NCI-H2107 treated with DMSO at 0.1 percent for 48 hours (cell line): ENCODE results near the gene ARHGEF10L.

ENCODE experiments used
- DNase-seq: peaks from one replicate; lab custom pipeline; 2025; ENCODE audit not compliant: unreplicated experiment; lab: John Stamatoyannopoulos, UW

ARHGEF10L gene

DNA sequence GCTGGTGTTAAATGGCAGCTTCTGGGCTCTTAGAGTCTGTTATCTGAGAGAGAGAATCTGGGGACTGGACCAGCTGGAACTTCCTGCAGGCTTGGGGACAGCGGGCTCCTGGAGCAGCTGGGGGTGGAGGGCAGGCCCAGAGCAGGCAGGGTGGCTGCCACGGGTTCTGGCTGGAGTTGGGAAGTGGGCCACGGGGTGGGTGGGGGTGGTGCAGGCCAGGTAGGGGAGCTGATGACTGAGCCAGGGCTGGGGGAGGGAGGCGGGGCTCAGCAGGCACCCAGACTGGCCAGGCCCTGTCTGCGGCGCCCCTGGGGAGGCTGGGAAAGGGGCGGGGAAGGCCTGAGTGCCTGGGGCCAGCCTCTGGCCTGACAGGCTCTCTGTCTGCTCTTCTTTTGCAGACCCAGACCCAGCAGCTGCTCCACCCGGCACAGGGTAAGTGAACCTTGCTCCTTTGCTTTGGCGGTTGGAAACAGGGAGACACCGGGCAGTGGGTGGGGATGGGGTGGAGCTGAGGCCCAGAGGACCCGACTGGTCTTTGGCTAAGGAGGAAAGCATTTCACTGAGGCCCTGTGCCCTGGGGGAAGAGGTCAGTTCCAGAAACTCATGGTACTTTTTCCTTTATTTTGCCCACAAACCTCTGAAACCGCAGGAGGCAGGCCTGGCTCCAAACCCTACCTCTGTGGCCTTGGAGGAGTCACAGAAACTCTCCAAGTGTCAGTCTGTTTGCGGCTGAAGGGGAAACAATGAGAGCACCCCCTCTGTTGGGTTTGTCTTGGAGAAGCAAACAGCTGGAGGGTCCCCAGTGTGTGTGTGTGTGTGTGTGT is 48.8 kb downstream of the ARHGEF10L start:
- no peak for DNase-seq

DNA sequence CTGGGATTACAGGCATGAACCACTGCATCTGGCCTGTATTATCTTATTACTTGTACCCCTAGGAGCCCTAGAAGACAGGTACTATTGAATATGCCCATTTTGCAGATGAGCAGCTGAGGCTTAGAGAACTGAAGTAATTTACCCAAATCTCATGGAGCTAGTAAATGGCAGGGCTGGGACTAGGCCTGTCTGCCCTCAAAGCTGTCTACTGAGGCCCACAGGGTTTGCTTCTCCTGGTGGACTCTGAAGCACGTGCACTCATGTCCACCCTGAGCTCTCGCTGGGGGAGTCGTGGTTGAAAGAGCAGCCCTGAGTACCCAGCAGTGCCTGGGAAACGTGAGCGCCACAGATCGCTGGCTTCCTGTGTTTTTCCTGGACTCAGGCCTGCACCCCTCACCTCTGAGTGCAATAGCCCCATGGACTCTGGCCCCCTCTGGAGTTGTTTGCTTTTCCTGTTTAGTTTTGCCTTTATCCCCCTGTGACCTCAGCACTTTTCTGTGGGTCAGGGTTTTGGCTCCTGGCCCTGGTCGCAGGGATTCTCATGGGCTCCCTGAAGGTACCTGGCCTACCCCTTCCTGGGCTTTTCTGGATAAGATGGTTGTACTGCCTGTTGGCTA is 52.4 kb downstream of the ARHGEF10L start:
- no peak for DNase-seq

DNA sequence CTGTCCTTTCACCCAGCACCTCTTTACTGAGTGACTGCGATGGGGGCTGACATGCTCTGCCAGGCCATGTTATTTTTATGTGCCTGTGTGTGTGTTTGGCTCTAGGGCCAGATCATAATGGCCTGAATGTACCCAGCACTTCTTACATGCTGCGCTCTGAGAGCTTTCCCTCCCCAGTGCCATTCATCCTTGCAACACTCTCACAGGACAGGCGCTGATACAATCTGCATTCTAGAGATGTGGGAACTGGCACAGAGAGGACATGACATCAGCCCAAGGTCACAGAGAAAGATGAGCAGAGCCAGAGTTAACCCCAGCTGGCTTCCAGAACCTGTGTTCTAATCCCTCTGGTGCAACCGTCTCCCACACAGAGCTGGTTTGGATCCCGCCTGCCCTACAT is 54.5 kb downstream of the ARHGEF10L start:
- DNase-seq, result no peak

DNA sequence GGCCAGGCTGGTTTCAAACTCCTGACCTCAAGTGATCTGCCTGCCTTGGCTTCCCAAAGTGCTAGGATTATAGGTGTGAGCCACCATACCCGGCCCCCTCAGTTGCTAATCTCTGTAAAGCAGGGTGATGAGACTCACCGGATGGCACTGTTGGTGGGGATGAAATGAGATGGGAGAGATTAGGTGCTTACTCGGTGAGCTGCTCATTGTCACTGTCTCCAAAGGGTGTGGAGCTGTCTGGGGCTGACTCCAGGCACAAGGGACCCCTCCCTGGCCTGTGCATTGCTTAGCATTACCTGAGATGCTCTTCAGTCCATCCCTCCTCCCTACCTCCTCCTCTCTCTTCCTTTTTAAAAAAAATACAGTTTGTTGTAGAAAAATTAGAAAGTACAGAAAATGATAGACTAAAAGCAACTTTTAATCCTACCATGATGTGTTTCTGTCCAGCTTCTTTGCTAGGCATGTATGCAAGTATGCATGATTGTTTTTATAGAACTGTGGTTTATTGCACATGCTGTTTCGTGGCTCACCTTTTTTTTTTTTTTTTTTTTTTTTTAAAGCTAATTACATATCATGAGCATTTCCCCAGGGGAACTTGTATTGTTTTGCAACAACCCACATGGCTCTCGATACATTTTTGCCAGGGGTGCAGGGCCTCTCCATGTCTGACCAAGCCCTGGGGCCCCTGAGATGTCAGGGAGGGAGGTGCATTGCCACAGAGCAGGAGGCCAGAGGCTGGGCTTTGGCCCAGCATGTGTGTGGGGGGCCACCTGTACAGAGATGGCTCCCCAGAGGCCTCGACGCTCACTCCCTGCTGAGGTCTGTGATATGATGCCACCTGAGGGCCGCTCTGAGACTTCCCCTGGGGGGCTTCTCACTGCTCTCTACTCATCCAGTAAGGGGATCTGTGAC is 55.4 kb downstream of the ARHGEF10L start:
- no peak for DNase-seq

DNA sequence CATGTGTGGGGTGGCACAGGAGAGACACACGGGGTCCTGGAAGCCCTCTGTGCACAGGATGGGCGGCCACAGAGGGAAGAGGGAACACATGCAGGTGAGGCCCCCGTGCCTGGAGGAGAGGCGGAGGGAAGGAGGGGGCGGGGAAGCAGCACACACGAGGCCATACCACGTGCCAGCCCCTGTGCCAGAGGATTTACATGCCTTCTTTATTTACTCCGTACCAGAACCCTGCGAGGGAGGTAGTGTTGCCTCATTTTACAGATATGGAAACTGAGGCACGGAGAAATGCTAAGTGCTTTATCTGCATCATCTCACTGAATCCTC is 56.1 kb downstream of the ARHGEF10L start:
- no peak for DNase-seq

DNA sequence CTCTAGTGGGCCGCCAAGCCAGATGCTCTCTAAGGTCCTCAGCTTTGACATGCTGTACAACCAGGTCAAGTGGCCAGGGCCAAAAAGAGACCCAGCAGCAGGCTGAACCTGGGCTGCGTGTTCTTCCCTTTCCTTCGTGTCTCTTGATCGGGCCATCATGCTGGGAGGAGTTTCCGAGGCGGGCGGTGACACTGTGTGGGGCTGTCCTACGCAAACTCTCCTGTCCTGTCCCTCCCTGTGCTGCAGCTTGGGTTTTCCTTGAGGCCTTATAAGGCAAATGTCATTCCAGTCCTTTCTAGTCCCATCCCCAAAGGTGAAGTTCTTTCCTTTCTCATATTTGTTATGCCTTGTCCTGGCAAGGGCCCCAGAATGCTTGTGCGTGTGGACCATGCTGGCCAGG is 56.7 kb downstream of the ARHGEF10L start:
- no peak for DNase-seq

DNA sequence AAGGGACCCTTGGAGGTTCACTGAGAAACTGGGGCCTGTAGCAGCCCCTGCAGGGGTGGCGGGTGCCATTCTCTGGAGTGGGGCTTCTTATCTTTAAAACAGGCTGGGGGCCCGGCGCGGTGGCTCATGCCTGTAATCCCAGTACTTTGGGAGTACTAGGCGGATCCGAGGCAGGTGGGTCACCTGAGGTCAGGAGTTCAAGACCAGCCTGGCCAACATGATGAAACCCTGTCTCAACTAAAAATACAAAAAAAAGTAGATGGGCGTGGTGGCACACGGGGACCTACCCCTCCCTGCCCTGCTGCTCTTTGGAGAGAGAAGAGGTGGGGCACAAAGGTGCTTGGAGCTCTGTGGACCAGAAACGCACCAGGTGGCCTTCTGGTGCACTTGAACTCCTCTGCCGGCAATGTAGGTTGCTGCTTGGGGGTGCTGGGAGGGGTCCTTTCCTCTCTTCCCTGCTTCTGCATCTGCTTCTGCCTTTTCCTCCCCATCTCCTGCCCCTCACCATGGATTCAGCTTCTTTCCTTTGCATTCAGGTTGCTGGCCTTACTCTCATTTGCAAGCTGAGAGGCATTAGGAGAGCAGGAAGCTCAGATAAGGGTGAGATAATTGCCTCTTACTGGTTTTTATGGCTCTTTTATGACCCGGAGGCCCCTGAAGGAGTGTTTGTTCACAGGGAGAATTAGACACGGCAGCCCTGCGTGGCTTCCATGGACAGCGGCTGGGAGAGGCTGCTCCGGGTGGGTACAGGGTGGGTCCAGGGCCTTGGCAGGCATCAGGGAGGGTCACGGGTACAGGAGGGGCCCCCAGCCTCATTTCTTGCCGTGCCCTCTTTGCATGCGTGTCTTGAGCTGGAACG is 57.4 kb downstream of the ARHGEF10L start:
- peak; percentile 75 for DNase-seq

DNA sequence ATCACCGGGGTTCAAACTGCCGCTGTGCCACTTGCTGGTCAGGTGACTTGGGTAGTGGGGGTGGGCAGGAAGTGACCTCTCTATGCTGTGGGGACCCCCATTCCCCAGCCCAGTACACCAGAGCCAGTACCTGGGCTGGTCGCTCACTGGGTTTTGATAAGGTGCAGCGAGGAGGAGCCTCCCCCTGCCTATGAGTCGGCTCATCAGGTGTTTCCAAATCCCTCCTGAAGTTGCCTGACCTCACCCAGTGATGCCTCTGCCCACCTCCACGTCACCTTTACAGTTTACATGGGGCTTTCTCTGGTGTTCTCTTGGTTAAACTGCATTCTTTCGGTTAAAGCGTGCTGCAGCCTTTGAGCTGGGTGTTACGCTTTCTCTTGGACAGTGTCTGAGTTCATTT is 58.2 kb downstream of the ARHGEF10L start:
- DNase-seq, result no peak

DNA sequence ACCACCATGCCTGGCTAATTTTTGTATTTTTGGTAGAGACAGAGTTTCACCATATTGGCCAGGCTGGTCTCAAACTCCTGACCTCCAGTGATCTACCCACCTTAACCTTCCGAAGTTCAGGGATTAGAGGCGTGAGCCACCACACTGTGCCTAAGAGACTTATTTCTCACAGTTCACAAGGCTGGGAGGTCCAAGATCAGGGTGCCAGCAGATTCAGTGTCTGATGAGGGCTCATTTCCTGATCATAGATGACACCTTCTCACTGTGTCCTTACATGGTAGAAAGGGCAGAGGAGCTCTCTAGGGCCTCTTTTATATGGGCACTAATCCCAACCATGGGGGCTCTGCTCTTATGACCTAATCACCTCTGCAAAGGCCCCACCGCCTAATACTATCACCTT is 58.8 kb downstream of the ARHGEF10L start:
- DNase-seq, result no peak

DNA sequence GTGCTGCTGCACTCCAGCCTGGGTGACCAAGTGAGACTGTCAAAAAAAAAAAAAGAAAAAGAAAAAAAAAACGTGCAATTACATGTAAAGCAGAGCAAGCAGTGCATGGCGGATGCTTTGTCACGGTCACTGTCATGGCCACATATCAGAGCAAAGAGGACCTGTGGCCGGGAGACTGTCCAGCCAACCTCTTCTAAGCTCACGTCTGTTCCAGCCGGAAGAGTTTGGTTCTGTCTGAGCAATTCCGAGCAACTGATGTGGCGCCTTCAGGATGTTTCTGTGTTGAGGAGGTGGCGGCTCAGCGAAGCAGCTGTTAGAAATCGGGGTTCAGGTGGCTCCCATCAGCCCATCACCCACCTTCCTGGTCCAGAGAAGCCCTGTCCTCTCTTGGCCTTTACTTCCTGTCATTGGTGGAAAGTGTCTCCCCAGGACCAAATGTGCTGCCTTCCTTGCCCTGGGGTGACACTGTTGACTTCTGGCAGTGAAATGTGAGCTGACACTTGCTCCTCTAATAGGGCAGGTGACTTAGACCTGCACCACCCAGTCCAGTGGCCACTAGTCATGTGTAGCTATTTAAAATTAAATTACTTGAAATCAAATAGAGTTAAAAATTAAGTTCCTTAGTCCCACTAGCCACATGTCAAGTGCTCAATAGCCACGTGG is 59.9 kb downstream of the ARHGEF10L start:
- no peak for DNase-seq

DNA sequence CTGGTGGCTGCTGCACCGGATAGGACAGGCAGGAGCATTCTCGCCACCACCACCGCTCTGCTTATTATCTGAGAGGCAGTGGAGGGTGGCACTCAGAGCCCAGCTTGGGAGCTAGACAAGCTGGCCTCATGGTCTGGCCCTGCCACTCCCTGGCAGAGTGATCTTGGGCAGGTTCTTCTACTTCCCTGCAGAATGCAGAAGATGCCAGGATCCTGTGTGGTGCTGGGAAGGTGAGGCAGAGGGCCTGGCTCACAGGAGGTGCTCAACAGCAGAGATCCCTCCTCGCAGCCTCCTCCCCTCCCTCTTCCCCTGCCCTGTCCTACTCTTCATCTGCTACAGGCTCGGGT is 60.4 kb downstream of the ARHGEF10L start:
- no peak for DNase-seq

DNA sequence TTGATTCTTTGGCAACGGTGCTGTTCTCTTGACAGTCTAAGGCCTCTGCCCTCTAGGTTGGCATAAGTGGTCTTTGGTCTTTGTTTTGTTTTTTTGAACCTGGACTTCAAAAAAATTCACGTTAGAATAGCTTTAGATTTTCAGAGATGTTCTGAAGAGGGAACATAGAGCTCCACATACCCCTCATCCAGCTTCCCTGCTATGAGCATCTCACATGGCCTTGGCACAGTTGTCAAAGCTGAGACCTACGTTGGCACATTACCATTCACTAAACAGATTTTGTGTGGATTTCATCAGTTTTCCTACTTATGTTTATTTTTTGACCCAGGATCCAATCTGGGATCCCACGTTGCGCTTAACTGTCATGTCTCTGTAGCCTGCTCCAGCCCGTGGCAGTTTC is 60.8 kb downstream of the ARHGEF10L start:
- no peak for DNase-seq

DNA sequence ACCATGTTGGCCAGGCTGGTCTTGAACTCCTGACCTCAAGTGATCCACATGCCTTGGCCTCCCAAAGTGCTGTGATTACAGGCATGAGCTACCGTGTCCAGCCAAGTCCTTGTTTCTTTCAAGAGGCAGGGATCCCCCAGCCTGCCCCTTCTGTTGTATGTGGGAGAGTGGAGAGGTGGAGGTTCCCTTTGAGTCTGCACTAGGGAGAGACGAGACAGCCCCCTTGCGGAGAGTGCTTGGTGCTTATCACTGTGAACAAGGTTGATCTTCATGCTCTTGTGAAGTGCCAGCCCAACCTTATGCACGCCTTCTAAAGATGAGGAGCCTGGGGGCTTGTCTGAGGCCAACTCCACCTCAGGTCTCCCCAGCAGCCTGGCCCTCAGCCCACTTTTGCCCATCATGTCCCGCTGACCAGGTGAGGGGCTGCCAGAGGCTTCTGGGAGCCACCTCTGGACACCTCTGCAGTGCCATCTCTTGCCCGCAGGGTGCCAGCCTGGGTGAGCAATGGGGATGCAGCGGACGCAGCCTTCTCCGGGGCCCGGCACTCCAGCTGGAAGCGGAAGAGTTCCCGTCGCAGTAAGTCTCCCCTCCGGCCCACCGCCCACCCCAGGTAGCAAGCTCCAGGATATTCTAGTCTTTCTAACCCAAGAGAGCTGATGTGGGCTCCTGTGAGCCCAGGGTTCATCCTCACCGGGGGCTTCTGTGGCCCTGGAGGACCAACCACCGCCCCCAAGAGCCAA is 62.3 kb downstream of the ARHGEF10L start:
- no peak for DNase-seq

DNA sequence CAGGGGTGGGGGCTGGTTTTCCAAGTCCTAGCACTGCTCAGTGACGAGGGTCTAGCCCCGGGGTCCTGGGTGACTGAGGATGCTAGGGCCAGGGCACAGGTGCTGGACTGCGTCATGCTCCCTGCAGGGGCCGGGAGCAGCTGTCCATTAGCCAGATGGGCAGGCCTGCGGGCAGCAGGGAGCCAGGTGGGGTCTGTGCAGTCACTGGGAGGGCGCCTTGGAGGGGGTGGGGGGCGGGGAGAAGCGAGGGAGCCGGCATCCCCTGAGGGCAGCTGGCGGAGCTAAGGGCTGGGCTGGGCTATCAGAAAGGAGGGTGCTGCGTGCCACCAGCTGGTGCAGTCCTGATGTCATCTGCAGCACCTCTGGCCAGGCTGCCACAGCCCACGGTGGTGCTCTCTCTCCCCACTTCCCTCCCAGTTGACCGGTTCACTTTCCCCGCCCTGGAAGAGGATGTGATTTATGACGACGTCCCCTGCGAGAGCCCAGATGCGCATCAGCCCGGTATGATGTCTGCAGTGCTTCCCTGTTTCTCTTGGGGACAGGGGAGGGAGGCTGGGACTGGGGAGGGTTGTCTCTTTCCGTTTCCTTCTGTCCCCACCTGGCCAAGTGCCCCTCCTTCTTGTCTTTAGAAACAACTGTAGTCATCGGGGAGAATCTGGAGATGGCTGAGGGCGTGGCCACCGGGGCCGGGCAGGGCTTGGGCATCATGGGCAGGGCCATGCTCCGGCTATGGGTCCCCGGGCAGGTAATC is 63.8 kb downstream of the ARHGEF10L start:
- no peak for DNase-seq

DNA sequence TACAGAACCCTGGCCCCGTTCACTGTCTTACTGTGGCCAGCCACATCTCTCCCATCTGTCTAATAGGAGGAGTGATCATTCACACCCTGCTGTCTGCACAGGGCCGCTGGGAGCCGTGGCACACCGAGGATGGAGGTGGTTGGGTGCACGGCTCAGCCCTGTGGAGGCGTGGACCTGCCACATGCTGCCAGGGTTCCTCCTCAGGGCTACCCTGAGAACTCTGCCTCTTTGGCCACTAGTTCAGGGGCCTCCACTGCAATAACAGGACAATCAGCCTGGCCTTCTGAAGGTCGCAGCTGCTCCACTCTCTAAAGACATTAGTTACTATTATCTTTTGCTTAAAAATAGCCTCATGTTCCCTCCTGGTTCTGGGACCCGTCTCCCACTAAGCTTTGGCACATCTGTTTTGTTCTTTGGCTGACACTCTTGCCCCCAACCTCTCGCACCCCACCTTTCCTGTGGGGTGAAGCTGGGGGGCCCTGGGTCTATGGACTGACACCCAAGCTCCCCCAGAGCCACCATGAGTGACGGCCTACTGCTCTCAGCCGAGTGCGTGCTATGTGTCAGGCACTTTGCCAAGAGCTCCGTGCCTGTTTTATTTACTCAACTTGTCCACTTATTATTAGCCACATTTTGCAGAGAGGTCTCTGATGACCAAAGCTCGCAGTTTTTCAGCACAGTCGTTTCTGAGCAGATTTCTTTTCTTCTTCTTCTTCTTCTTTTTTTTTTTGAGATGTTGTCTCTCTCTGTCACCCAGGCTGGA is 66.3 kb downstream of the ARHGEF10L start:
- no peak for DNase-seq

DNA sequence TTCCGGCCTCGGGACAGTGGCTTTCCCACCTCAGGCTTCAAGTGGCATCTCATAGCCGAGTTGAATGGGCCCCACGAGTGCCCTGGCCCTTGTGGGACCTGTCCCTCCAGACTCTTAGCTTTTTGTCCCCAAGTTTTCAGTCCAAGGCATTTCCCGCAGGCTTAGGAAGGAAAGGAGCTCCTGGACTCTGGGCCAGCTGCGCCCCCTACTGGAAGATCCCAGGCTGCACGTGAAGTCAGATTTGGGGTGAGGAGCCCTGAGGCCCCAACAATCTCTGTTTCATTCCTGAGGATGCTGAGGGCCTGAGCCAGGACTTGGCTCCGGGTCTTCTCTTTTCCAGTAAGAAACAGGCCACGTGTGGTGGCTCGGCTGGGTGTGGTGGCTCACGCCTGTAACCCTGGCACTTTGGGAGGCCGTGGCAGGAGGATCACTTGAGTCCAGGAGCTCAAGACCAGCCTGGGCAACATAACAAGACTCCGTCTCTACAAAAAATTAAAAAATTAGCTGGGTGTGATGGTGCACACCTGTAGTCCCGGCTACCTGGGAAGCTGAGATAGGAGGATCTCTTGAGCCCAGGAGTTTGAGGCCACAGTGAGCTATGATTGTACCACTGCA is 67.4 kb downstream of the ARHGEF10L start:
- no peak for DNase-seq

DNA sequence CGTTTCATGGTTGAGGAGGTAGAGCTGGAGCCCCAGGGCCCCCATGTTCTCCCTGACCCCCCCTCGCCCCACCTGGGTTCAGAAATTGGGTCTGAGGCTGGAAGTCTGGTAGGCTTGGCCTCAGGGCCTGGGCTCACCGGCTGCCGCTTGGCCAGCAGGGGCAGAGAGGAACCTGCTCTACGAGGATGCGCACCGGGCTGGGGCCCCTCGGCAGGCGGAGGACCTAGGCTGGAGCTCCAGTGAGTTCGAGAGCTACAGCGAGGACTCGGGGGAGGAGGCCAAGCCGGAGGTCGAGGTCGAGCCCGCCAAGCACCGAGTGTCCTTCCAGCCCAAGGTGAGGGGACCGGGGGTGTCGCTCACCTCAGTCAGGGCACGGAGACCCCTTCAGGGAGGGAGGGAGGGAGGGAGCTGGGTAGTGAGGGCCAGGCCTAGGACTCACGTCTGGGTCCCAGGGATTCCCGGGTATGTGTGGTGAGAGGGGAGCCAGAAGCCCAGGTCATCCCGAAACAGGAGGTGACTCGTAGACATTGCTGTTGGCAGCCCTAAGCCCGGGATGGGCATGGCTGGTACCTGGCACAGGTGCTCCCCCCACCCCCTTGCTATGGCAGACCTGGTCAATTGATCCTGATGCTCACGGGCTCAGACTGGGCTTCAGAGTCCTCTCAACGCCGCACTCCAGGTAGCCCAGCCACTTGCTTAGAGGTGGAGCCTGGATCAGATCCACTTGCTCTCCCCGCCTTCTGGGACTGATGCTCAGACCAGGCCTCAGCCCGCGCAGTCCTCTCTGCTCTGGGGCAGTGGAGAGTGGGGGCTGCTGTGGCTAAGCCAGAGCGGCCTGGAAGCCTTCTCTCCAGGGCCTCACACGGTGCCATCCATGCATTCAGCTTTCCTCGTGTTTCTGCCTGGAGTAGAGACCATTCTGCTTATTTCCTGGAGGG is 68.4 kb downstream of the ARHGEF10L start:
- no peak for DNase-seq
